ENCODE measurements around the gene LMNTD1. TPM values are rescaled to one million over a fixed set of nuclear protein-coding genes. Genes with fewer than 3 reads are reported as not detected.

LMNTD1 gene
- total RNA-seq, 1 donor, result not detected

DNA sequence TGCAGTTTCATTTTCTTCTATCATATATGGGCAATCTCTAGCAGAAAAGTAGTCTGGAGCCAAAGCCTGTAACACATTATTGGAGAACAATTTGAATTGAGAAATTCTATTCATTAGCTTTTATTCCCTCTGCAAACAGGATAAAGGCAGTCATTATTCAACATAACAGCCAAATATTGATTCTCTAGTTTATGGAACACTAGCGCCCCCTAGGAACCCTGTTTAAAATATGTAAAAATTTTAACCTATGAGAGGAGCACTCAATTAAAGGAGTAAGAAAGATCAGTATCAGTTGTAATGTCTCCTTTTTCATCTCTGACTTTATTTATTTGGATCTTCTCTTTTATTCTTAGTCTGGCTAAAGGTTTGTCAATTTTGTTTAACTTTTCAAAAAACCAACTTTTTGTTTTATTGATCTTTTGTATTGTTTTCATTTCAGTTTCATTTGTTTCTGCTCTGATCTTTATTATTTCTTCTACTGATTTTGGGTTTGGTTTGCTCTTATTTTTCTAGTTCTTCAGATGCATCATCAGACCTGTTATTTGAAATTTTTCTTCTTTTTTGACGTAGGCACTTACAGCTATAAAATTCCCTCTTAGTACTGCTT is 4.8 kb upstream of the LMNTD1 start:
- DNase-seq (ENCODE audit: low read depth in 2 of 3, low spot score in 2 of 3), result peak in 2 of 3 donors; percentile 9 to 62

DNA sequence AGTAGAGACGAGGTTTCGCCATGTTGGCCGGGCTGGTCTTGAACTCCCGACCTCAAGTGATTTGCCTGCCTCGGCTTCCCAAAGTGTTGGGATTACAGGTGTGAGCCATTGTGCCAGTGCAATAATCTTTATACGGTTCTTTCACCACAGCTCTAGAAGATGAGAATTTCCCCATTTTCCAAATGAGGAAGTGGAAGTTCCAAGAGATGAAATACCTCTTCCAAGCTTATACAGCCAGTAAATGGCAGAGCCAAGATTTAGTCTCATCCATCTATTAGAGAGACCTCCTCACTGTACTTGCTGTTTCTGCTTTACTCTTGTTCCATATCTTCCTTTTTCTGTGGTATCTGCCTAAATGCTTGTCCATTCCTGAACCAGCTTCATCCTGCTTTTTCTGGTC is 3.1 kb upstream of the LMNTD1 start:
- no peak for DNase-seq (ENCODE audit: low read depth in 2 of 3, low spot score in 2 of 3)

DNA sequence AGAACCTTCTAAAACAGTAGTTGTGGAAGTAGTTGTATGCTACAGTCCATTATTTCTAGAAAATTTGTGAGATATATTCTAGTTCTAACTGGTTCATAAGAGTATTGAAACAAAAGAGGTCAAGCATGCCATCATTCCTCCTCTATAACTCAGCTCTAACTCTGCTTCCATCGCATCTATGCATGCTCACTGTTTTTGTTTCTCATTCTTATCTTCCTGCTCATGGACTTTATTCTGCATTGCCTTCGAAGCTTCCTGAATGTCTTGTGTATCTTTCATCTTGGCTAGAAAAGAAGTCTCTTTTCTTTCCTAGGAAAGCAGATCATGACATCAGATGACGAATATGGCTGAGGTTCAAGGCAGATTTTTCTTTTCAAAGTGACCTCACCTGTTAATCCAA is 402 bp downstream of the LMNTD1 start:
- DNase-seq (ENCODE audit: low read depth in 2 of 3, low spot score in 2 of 3), result no peak

DNA sequence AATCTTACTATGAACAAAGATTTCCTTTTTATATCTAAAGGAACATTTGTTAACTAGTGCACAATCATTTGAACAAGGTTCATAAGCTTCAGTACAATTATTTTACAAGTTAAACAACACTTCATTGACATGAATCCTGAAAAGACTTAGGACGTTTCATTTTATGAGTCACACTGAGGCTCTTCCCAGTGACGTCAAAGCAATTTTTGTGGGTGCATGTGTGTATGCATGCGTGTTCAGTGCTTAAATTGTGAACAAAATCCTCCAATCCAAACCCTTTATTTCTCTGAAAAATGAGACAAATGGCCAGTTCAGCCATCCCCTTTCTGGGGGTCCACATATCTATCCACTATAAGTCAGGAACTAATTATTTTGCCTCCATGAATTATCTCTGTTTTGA is 2.9 kb downstream of the LMNTD1 start:
- no peak for DNase-seq (ENCODE audit: low read depth in 2 of 3, low spot score in 2 of 3)

DNA sequence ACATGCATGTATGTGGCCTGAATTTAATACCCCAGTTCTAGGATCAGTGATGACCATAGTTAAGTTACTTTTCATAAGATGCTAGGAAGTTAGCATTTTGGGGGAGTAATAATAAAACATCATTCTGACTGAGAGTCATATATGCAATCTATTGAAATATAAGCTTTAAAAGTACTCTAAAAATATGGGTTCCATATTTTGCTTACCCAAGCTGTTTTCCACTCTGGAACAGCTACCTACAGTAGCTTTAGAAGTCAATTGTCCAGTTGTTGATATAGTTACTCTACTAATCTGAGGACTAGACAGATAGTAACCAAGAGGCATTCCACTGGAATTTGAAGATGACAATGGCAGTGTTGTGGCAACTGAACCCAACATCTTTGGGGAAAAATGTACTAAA is 4.0 kb downstream of the LMNTD1 start:
- no peak for DNase-seq (ENCODE audit: low read depth in 2 of 3, low spot score in 2 of 3)

DNA sequence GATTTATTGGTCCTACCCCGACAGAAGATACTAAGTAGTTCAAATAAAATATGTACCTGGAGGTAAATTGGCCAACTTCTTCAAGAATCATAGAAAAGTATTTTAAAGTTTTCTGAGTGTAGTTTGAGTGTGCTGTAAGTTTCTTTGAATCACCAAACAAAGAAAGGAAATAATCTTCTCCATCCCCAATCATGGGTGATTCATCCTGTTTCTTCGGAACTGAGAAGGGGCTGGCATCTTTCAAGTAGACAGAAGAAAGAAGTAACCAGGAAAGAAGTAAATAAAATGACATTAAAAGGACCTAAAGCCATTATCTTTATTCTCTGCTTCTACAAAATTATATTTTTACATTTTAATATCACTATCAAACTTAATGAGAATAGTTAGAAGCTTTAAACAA is 6.8 kb downstream of the LMNTD1 start:
- no peak for DNase-seq (ENCODE audit: low read depth in 2 of 3, low spot score in 2 of 3)

DNA sequence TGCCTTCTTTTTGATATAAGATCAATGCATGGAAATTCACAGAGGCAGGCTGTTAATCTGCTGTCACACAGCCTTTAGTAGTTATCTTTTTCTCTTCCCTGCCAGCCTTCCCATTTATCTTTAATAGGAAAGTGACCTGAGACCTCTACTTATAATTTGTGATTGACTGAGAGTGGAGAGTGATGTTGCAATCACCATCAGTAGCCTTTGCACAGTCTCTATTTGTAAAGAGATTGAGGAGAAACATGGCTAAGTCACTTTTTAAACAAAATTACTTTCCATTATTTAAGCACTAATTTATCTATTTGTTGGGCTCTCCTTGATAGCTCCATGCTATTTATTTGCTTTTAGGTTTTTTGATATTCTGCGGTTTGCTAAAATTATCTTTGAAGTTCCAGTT is 19.9 kb downstream of the LMNTD1 start:
- no peak for DNase-seq (ENCODE audit: low read depth in 2 of 3, low spot score in 2 of 3)

DNA sequence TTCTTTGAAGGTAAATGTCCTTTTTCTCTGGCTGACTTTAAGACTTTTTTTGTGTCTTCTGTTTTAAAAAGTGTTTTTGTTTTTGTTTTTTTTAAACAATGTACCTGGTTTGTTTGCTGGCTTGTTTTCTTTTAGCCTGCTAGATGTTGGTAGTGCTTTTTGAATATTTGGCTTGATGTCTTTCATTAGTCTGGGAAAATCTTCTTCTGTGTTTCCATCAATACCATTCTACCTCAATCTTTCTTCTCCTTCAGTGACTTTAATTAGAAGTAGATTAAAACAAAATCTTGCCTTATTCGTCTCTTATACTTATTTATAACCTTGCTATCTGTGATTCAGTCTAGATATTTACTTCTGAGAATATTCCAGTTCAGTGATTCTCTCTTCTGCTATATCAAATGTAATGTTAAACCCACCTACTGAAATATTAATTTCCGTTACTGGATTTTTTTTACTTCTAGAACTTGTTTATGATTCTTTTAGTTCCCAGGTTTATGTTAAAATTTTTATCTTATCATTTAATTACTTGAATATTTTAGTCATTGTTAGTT is 21.5 kb downstream of the LMNTD1 start:
- no peak for DNase-seq (ENCODE audit: low read depth in 2 of 3, low spot score in 2 of 3)

DNA sequence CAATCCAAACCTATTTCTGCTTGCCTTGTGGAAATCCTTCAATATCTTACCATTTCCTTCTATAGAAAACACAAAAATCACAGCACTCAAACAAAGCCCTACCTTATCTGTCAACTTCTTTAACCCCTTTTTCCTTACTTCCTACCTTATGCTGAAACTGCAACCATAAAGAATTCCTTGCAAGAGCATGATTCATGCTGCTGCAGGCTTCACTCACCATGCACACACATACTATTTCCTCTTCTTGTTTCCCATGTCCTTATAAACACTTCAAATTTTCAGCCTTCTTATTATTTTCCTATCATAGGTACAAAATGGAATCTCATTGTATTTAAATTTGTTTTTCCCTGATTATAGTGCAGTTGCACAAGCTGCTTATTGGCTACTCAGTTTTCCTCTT is 23.3 kb downstream of the LMNTD1 start:
- DNase-seq (ENCODE audit: low read depth in 2 of 3, low spot score in 2 of 3), result no peak

DNA sequence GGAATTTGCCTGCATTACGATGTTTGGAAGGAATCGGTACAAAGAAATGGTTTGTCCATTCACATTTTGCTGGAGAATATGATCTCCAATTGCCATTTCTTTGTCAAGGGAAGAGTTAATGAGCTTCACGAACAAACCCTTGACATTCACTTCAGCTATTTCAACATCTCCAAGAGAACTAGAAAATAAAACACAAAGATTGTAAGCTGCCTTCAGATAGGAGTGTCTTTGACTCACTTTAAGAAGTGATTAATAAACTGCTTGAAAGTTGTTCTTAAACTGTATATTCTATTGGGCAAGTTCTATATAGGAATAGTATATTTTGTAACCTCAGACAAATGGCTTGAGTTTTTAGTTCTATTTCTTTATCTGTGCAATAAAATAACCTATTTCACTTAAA is 26.3 kb downstream of the LMNTD1 start:
- DNase-seq (ENCODE audit: low read depth in 2 of 3, low spot score in 2 of 3), result no peak

DNA sequence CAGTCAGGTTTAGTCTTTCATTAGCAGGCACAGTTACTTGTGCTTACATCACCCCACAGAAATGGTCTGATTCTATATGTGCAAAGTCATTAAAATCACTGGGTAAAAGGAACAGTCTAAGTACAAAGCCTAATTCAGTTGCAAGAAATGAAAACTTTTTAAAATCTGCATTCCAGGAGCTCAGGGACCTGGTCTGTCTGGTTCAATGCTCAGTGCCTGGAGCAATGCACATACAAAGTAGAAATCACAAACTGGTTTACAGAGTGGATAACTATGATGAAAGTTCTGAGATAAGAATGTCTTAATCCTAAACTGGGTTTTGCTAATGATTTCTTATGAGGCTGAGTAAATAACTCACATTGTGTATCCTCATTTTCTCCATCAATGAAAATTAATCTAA is 28.7 kb downstream of the LMNTD1 start:
- DNase-seq (ENCODE audit: low read depth in 2 of 3, low spot score in 2 of 3), result no peak

DNA sequence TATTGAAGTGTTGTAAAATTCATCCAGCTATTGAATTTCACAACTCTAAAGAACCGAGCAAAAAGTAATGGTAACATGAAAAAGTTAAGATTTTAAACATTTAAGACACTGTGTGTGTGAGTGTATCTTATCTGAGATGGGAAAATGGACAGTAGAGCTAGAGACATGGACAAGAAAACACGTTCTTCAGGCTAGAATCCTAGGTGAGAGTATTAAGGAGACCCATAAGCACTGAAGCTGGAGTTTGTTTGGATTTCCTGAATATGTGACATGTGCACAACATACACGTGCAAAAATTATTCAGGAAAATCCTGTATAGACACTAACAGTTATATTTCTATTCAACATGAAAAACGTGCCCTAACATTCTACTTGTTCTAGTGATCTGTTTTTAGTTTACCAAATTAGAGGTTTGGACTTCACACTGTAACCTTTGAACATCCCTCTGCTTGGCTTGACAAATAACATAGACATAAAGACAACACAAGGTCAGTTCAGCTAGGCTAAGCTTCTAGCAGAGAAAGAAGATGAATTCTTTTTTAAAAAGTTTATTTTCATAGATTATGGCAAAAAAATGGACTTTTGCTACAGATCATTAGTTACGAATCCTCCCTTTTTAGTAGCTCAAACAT is 31.3 kb downstream of the LMNTD1 start:
- DNase-seq (ENCODE audit: low read depth in 2 of 3, low spot score in 2 of 3), result no peak

DNA sequence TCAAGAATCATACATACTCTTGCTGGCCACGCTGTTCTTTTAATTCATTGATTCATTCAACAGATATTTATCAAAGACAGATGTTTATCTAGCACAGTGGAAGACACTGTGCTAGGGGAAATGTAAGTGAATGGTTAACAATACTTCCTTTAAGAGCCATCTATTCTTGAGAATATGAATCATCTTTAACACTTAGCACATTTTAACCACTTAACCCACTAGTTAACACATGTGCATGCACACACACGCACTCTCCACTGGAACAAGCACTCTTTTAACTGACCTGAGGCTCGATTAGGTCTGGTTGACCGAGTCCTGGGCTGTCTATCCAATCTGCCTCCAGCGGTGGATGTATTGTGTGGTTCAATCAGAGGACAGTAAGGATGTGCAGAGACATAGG is 34.6 kb downstream of the LMNTD1 start:
- DNase-seq (ENCODE audit: low read depth in 2 of 3, low spot score in 2 of 3), result no peak

DNA sequence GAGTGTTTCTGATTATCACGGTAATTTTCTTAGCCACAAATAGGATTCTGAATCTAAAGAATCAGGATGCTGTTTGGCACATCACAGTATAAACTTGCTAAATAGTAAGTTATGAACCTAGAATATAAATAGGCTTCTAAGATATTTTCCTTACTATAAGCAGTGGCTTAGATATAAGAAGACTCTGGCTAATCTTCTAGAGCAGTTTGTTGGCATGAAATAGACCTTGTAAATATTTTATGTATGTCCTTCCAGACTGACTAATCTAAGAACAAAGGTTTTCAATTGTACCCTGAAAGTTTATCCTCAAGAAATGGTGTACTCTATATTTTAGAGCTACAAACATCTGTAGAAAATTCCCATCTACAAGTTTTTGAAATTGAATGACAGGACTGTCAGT is 48.3 kb downstream of the LMNTD1 start:
- DNase-seq (ENCODE audit: low read depth in 2 of 3, low spot score in 2 of 3), result no peak

DNA sequence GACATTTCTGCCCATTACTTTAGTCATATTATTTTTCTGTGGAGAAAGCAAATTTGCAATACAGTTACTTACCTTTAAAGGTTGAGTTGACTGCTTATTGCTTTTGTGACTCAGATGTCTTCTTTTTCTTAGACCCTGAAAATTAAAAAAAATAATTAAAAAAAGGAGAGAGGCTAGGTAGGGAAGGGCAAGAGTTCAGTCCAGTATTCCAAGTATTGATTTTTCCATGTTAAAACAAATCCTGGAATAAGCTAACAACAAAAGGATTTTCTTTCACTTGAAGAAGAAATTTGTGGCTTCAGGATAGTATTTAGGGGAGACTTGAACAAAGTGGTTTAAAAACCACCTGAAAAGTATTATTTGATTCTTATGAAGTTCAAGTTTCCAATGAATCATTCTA is 49.4 kb downstream of the LMNTD1 start:
- no peak for DNase-seq (ENCODE audit: low read depth in 2 of 3, low spot score in 2 of 3)

DNA sequence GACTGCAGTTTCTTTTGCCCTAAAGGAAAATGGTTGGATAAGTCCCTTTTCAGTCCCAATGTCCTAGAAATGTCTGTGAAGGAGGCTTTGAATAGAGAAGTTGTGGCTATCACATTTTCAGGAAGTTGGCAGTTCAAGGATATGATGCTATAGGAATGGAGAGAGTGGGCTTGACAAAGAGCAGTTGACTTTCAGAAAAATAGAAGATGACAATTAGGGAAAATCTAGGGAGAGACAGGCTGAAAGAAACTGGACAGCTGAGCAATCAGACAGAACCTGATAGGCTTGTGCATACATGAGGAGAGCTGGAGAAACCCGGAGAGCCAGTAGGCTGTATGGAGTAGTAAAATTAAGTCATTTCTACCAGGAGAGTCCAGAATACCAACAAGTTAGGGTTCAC is 50.5 kb downstream of the LMNTD1 start:
- no peak for DNase-seq (ENCODE audit: low read depth in 2 of 3, low spot score in 2 of 3)

DNA sequence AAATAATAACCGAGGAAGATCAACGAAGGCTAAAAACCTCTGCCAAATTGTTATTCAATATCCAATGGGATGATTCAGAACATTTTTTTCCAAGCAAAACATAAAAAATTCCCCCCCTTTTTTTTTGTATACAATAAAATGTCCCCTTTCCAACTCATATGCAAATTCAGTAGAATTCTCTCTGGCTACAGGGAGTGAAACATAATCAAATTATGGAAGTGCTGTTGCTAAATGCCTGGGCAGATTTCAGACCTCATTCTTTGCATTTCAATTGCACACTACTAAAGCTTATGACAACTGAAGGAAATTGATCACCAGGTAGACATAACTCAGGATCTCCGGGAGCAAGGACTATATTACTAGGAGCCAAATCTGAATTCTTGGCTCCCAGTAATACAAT is 51.0 kb downstream of the LMNTD1 start:
- DNase-seq (ENCODE audit: low read depth in 2 of 3, low spot score in 2 of 3), result no peak

DNA sequence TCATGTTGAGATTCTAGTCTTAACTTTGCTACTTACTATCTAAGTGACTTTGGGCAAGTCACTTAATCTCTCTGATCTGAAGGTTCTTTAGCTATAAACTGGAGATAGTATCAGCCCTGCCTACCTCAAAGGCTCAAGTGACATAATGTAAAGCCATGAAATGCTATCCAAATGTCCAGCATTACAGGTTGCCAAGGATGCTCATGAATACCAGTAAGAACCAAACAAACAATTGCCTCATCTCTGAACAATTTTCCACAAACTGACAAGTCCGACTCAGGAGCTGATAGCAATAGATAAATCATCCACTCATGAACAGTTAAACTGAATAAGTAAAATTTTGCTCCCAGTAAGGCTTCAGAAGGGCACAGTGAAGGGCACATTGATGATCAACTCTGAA is 51.5 kb downstream of the LMNTD1 start:
- DNase-seq (ENCODE audit: low read depth in 2 of 3, low spot score in 2 of 3), result no peak

DNA sequence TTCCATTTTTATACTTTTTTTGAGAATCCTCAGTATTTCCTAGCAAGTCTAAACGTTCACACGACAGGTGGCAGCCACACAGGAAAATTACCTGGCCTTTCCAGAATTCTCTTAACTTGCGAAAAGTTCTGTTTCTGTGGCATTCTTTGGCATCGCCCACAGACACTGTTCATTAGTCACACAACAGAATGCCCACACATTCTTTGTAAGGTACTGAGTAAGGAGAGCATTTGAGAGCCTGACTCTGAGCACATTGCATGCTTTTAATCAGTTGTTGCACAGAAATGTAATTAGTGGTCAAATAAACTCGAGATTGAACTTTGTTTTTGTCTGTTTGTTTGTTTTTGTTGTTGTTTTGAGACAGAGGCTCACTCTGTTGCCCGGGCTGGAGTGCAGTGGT is 52.4 kb downstream of the LMNTD1 start:
- no peak for DNase-seq (ENCODE audit: low read depth in 2 of 3, low spot score in 2 of 3)

DNA sequence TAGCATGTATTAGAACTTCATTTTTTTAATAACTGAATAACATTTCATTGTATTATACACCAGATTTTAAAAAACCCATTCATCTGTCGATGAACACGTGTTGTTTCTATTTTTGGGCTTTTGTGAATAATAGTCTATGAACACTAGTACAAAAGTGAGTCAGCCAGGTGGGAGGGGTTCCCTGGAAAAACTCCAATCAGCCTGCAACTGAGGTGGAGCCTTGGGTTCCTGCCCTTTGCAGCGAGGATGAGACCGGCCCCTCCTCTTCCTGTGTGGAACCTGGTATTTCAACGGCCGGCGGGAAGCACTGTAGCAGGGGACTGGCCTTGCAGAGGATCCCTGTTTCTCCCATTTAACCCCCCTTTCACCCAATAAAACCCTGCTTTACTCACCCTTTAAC is 56.1 kb downstream of the LMNTD1 start:
- no peak for DNase-seq (ENCODE audit: low read depth in 2 of 3, low spot score in 2 of 3)

DNA sequence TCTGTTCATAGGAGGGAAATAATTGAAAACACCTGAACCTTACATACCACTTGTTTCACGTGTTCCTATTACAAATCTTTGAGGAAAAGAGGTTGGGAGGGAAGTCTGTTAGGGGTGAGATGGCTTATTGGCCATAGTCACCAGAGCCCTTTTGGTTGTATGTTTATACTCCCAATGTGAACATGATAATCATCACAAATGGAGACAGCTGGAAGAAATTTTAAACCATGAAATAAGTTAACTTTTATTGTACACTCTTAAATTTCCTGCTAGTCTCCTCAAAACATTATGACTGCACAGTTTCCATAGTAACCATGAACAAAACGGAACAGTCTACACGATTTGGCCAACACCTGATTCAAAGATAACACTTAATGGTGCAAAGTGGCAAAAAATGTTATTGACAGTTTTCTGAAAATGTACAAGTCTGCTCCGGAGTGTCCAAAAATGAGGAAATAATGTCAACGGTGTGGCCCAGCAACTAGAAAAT is 56.9 kb downstream of the LMNTD1 start:
- peak in 2 of 3 donors; percentile 30 to 84 for DNase-seq (ENCODE audit: low read depth in 2 of 3, low spot score in 2 of 3)

DNA sequence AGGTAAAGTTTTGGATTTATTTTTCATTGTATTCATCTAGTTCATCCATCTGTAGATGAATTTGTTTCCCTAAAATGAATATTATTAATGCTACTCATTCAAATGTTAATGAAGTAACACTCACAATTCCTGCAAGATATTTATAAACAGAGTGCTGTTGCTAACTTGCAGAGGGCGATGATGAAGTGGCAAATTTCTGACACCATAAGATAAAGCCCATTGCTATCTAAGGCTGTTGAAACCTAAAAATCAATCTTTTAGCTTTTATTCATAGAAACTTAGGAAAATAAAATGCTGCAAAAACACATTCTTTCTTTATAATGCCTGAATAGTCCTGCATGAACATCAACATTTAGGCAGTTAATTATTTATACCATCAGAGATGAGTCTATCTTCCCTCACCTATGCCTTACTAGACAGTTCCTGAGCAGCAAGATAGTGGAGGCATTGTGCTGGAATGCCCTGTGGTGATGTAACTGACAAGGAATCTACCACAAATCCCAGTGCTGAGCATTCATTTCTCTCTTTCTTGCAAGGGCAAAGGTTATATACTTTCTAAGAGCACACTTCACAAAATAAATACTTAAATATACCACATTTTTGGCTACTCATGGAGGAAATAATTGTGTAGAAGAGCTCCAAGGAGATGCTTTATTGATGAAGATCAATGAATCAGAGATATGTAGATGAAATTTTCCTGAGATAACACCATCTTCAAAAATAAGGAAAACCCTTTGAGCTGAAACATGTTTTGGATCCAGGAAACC is 57.6 kb downstream of the LMNTD1 start:
- no peak for DNase-seq (ENCODE audit: low read depth in 2 of 3, low spot score in 2 of 3)

Data from hematopoietic multipotent progenitor cell (in vitro differentiated cells).